NCI-H2196 (cell line): ENCODE measurements around the gene RAPGEF4.

Source experiments
- DNase-seq: peaks from one replicate; lab custom pipeline; 2025; ENCODE audit not compliant: unreplicated experiment; lab: John Stamatoyannopoulos, UW

The RAPGEF4 gene

GRCh38 chr2:172894689-172895387, 159.2 kb downstream of the RAPGEF4 start:
- no peak for DNase-seq

GRCh38 chr2:172896661-172897081, 161.0 kb downstream of the RAPGEF4 start:
- no peak for DNase-seq

- no peak for DNase-seq
Measured at GRCh38 chr2:172900871-172901270, 165.2 kb downstream of the RAPGEF4 start.

GRCh38 chr2:172901913-172902312, 166.3 kb downstream of the RAPGEF4 start:
- DNase-seq, result no peak

- no peak for DNase-seq
Measured at GRCh38 chr2:172904236-172904635, 168.6 kb downstream of the RAPGEF4 start.

- DNase-seq, result no peak
Measured at GRCh38 chr2:172905937-172906811, 170.5 kb downstream of the RAPGEF4 start.

GRCh38 chr2:172908275-172908674, 172.6 kb downstream of the RAPGEF4 start:
- no peak for DNase-seq

GRCh38 chr2:172909454-172909853, 173.8 kb downstream of the RAPGEF4 start:
- DNase-seq, result no peak

GRCh38 chr2:172912266-172912665, 176.6 kb downstream of the RAPGEF4 start:
- DNase-seq, result no peak

- DNase-seq, result no peak
Measured at GRCh38 chr2:172914341-172915008, 178.8 kb downstream of the RAPGEF4 start.

- no peak for DNase-seq
Measured at GRCh38 chr2:172917716-172918115, 182.1 kb downstream of the RAPGEF4 start.

GRCh38 chr2:172919732-172920131, 184.1 kb downstream of the RAPGEF4 start:
- no peak for DNase-seq

- DNase-seq, result no peak
Measured at GRCh38 chr2:172921532-172922236, 186.0 kb downstream of the RAPGEF4 start.

GRCh38 chr2:172922306-172922705, 186.7 kb downstream of the RAPGEF4 start:
- no peak for DNase-seq

- DNase-seq, result no peak
Measured at GRCh38 chr2:172922815-172923214, 187.2 kb downstream of the RAPGEF4 start.

- no peak for DNase-seq
Measured at GRCh38 chr2:172924097-172924660, 188.5 kb downstream of the RAPGEF4 start.

- DNase-seq, result no peak
Measured at GRCh38 chr2:172925600-172925999, 190.0 kb downstream of the RAPGEF4 start.

GRCh38 chr2:172926785-172927640, 191.4 kb downstream of the RAPGEF4 start:
- DNase-seq, result no peak

GRCh38 chr2:172927641-172928357, 192.2 kb downstream of the RAPGEF4 start:
- DNase-seq, result no peak
